Subcutaneous abdominal adipose tissue (tissue), 5 donors: Measurements from ENCODE around the gene SMCR8.
A peak's percentile ranks its signal among the peaks of the same experiment; 100 is the strongest.

Source experiments
- H3K27ac ChIP-seq: one replicate; pipeline ENCODE4 v1.7.0; 2013; ENCODE audit warnings: low read depth, mild to moderate bottlenecking, inconsistent platforms, low read length, moderate library complexity
- H3K27me3 ChIP-seq, 5 donors: one replicate each; pipeline ENCODE4 v1.7.0; 2013; ENCODE audit warnings: low read length in 5 of 5, inconsistent platforms in 1 of 5; ENCODE audit not compliant: control insufficient read depth in 5 of 5, insufficient read depth in 4 of 5
- H3K36me3 ChIP-seq, 5 donors: one replicate each; pipeline ENCODE4 v1.7.0; 2013; ENCODE audit warnings: low read length in 5 of 5; ENCODE audit not compliant: control insufficient read depth in 5 of 5, insufficient read depth in 5 of 5
- H3K4me1 ChIP-seq, 5 donors: one replicate each; pipeline ENCODE4 v1.7.0; 2013; ENCODE audit warnings: low read length in 5 of 5, mild to moderate bottlenecking in 3 of 5, moderate library complexity in 1 of 5; ENCODE audit not compliant: control insufficient read depth in 5 of 5, insufficient read depth in 5 of 5
- H3K4me3 ChIP-seq, 5 donors: one replicate each; pipeline ENCODE4 v1.7.0; 2013; ENCODE audit warnings: low read length in 5 of 5, low read depth in 1 of 5
- H3K9ac ChIP-seq, 5 donors: one replicate each; pipeline ENCODE4 v1.7.0; 2013; ENCODE audit warnings: low read length in 5 of 5, mild to moderate bottlenecking in 4 of 5, moderate library complexity in 3 of 5
- H3K9me3 ChIP-seq, 5 donors: one replicate each; pipeline ENCODE4 v1.7.0; 2013; ENCODE audit warnings: low read length in 5 of 5; ENCODE audit not compliant: control insufficient read depth in 5 of 5
- donor health status: healthy.
- donor health status: healthy.
- donor health status: healthy.
- donor health status: healthy.
- donor health status: healthy.

SMCR8 gene

DNA sequence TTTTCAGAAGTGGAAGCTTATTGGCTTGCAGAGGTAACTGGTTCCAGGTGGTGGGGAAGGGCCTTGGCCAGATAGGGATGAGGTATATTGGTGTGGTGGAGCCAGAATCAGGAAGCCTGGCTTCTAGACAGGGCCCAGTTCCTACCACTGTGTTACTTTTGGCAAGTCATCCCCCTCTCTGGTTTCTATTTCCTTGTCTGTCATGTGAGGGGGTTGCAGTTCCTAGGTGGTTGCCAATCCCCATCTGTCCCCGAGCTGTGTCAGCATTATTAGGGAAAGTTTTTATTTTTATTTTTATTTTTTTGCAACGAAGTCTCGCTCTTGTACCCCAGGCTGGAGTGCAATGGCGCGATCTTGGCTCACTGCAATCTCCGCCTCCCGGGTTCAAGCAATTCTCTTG lies 3.0 kb downstream of the SMCR8 start:
- H3K4me3 ChIP-seq = peak overlapping the region in 4 of 5 donors; percentile 18 to 53 (median 25)
- peaks cover 23 to 80% (median 71%) of the 10 kb centered on the region in 5 donors for H3K4me1 ChIP-seq
- H3K9ac ChIP-seq = peak overlapping the region in 4 of 5 donors; percentile 33 to 60 (median 54)

DNA sequence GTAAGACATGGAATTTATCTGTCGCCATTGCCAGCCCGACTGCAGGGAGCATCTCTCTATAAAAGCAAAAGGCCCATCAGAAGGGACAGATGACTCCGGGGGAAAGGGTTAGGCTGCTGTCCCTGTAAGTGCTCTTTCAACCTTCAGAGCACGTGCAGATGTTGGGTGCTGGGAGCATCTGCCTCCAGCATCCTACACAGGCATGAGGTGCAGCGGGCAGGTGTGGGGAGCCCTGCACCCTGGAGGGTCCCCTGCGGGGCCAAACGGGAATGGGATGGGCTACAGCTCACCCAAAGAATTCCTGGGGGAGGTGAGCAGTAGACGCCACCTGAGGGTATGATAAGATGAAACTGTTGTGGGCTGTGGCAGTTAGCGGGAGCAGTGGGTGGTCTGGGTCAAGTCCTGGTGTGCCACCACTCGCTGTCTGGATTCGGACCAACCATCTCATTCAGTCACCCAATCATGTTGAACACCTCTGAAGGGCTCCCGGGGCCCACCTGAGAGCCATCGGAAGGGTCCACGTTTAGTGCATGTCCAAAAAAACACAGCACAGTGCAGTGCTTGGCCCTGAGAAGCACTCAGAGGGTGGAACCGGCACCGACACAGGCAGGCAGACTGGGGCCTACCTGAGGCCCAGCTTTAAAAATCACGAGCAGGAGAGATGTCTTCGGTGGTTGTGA lies 3.8 kb downstream of the SMCR8 start:
- H3K4me3 ChIP-seq = peak overlapping the region in 1 of 5 donors; percentile 21
- peak overlapping the region in 3 of 5 donors; percentile 30 to 45 (median 33) for H3K9ac ChIP-seq
- peaks cover 0 to 70% (median 54%) of the 10 kb centered on the region in 5 donors for H3K36me3 ChIP-seq
- peaks cover 18 to 73% (median 63%) of the 10 kb centered on the region in 5 donors for H3K4me1 ChIP-seq
- H3K27ac ChIP-seq = no peak overlapping the region
- no peaks in the 10 kb centered on the region for H3K9me3 ChIP-seq
- no peaks in the 10 kb centered on the region for H3K27me3 ChIP-seq

More for the DNA sequence above, 3.0 kb downstream of the SMCR8 start:
- Histone ChIP-seq H3K27ac (no peak overlapping the region), H3K36me3 (peaks cover 0 to 62% (median 46%) of the 10 kb centered on the region in 5 donors), H3K27me3 (no peaks in the 10 kb centered on the region), H3K9me3 (no peaks in the 10 kb centered on the region)

DNA sequence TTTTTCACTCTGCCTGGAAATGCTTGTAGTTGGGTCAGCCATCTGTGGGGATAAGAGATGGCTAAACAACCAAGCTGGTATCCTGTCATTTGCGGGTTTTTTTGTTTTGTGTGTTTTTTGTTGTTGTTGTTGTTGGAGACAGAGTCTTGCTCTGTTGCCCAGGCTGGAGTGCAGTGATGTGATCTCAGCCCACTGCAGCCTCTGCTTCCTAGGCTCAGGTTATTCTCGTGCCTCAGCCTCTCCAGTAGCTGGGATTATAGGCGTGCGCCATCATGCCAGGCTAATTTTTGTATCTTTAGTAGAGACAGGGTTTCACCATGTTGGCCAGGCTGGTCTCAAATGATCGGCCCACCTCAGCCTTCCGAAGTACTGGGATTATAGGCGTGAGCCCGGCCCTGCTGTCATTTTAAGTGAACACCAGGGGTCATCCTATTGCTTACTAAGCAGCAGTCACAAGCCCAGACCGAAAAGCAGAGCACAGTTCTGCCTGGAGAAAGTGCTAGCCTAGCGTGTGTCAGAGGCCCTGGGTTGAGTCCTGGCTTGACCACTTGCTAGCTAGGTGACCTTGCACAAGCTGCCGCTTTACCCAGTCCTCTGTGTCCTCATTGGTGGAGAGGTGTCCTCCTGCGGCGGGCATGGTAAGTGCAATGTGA lies 4.6 kb downstream of the SMCR8 start:
- Histone ChIP-seq H3K9ac (peak overlapping the region in 3 of 5 donors; percentile 34 to 45 (median 38)), H3K27me3 (no peaks in the 10 kb centered on the region), H3K4me1 (peaks cover 16 to 64% (median 57%) of the 10 kb centered on the region in 5 donors), H3K36me3 (peaks cover 0 to 79% (median 62%) of the 10 kb centered on the region in 5 donors), H3K4me3 (peak overlapping the region in 2 of 5 donors; percentile 1 to 7), H3K9me3 (no peaks in the 10 kb centered on the region), H3K27ac (no peak overlapping the region)

DNA sequence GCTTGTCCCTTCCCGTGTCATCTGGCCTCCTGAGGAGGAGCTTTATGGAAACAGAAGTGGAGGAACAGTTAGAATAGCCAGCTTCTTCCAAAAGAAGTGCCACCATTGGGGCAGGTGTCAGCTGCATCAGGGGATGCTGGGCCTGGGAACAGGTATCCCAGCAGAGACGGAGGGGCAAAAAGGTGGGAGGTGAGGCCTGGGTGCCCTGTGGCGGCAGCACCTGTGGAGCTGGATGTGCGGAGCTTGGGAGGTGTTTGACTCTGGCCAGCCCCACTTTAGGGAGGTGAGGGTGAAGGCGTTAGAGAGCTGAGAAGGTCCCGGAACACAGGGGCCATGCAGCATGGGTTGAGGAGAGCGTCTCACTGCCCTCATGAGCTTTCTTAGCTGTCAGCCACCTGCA lies 5.2 kb downstream of the SMCR8 start:
- H3K4me3 ChIP-seq = peak overlapping the region in 1 of 5 donors; percentile 1
- H3K4me1 ChIP-seq = peaks cover 16 to 62% (median 56%) of the 10 kb centered on the region in 5 donors
- H3K9me3 ChIP-seq = no peaks in the 10 kb centered on the region
- H3K27ac ChIP-seq = no peak overlapping the region
- H3K36me3 ChIP-seq = peaks cover 0 to 84% (median 67%) of the 10 kb centered on the region in 5 donors
- H3K9ac ChIP-seq = peak overlapping the region in 1 of 5 donors; percentile 38
- H3K27me3 ChIP-seq = no peaks in the 10 kb centered on the region

DNA sequence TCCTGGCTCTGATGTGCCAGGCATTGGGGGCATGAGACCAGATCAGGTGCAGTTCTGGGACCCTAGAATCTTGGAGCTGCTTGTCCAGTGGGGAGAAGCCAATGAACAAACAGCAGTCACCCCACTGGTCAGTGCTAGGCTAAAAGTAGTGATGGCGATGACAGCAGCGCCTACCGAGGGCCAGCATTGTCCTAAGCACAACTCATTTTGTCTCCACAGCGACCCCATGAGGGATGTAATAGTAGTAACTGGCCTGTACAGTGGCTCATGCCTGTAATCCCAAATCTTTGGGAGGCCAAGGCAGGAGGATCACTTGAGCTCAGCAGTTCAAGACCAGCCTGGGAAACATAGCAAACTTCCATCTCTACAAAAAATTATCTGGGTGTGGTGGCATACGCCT lies 6.2 kb downstream of the SMCR8 start:
- Histone ChIP-seq H3K9me3 (no peaks in the 10 kb centered on the region), H3K4me1 (peaks cover 12 to 52% (median 47%) of the 10 kb centered on the region in 5 donors), H3K27me3 (no peaks in the 10 kb centered on the region), H3K9ac (no peak overlapping the region), H3K4me3 (no peak overlapping the region), H3K27ac (no peak overlapping the region), H3K36me3 (peaks cover 0 to 89% (median 71%) of the 10 kb centered on the region in 5 donors)

DNA sequence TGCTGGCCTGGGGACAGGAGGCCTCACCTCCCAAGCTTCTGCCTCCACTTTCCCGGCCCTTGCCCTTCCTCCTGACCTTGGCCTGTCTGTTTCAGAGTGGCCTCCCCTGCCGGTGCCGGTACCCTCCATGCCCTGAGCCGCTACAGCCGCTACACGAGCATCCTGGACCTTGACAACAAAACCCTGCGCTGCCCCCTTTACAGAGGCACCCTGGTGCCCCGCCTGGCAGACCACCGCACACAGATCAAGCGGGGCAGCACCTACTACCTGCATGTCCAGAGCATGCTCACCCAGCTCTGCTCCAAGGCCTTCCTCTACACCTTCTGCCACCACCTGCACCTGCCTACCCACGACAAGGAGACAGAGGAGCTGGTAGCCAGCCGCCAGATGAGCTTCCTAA lies 7.4 kb downstream of the SMCR8 start:
- H3K36me3 ChIP-seq = peaks cover 0 to 89% (median 72%) of the 10 kb centered on the region in 5 donors
- no peaks in the 10 kb centered on the region for H3K9me3 ChIP-seq
- H3K4me3 ChIP-seq = no peak overlapping the region
- H3K27me3 ChIP-seq = no peaks in the 10 kb centered on the region
- H3K9ac ChIP-seq = no peak overlapping the region
- peaks cover 10 to 40% (median 35%) of the 10 kb centered on the region in 5 donors for H3K4me1 ChIP-seq
- H3K27ac ChIP-seq = no peak overlapping the region

DNA sequence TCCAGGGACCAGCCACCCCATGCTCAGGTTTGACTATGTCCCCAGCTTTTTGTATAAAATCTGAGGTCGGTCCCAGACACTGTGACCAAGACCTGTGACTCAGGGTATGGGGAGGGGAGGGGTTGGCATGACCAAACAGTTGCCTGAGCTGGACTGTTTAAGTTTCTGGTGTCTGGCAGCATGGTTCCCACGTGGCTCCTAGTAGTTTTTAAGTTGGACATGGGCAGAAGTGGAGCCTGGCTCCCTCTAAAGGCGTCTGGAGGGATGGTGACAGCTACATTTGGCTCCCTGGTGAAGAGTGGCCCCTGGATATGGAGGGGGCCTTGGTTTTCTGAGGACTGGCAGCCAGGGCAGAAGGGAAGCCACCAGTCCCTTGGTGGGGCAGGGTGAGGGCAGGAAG lies 7.9 kb downstream of the SMCR8 start:
- Histone ChIP-seq H3K9me3 (no peaks in the 10 kb centered on the region), H3K36me3 (peaks cover 0 to 87% (median 72%) of the 10 kb centered on the region in 5 donors), H3K9ac (no peak overlapping the region), H3K4me1 (peaks cover 6 to 35% (median 30%) of the 10 kb centered on the region in 5 donors), H3K27ac (no peak overlapping the region), H3K27me3 (no peaks in the 10 kb centered on the region), H3K4me3 (no peak overlapping the region)

DNA sequence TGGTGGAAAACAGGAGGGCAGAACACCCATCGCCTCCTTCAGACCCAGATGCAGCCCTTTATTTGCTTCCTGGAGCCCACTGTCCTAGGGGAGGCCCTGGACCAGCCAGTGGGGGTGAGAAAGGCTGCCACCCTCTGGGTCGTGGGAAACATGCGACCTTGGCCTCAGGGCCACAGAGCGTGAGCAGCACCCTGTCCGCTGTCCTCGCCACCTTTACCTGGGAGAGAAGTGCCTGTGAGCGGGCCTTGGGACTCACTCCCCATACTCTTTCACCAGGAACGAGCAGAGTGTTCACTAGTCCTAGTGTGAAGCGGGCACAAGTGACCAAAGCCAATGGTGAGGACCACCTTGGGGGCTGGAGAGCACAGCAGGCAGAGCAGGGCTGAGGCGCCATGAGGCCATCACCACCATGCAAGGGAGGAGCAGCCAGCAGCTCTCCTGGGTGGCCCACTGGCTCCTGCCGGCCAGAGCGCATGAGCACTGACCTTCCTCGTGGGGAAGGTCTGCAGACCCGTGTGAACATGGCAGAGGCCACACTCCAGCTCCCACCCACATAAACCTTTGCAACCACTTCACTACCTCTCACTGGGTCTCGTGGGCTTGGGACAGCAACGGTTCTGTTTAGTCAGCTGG lies 8.5 kb downstream of the SMCR8 start:
- no peak overlapping the region for H3K4me3 ChIP-seq
- H3K9me3 ChIP-seq = no peaks in the 10 kb centered on the region
- H3K36me3 ChIP-seq = peaks cover 0 to 91% (median 76%) of the 10 kb centered on the region in 5 donors
- H3K27ac ChIP-seq = no peak overlapping the region
- no peaks in the 10 kb centered on the region for H3K27me3 ChIP-seq
- H3K4me1 ChIP-seq = peaks cover 6 to 29% (median 24%) of the 10 kb centered on the region in 5 donors
- H3K9ac ChIP-seq = no peak overlapping the region

DNA sequence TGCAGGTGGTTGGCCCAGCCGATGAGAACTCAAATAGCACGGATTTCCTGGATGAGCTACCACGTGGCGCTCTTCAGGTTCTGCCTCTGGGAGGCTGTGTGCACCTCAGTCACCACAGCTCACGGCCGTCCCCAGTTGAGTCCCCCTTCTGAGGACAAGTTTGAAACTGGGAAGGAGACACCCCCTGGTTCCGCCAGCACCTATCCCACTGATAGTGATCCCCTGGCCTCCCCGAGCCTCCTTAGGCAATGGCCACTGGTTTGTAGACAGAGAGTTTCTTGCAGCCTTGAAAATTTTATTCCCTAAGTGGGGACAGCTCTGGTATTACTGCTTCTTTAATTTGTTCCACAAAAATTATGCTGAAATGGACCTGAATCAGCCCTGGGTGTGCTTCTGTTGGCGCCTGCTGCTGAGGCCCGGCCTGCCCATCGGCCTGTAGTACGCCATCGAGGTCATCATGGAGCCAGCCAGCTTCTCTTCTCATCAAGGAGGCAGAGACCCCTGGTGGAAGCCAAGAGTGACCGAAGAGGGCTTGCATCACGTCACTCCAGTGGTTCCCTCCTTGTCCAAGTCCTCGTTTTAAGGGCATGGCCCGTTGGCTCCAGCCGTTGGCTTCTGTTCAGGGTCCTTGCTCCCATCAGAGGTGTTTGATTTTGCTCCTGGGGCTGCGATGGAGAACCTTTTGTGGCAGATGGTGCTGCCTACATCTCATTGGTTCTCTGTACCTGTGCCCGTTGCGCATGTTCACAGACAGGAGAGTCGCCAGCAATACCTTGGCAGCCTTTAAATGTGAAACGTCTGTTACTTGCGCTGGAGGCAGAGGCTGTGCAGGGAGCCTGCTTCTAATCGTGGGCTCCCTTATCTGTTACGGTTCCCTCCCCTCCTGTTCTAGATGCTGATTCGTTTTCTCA lies 9.3 kb downstream of the SMCR8 start:
- no peak overlapping the region for H3K4me3 ChIP-seq
- H3K9me3 ChIP-seq = no peaks in the 10 kb centered on the region
- peaks cover 6 to 21% (median 16%) of the 10 kb centered on the region in 5 donors for H3K4me1 ChIP-seq
- no peak overlapping the region for H3K9ac ChIP-seq
- peaks cover 0 to 91% (median 76%) of the 10 kb centered on the region in 5 donors for H3K36me3 ChIP-seq
- no peaks in the 10 kb centered on the region for H3K27me3 ChIP-seq
- H3K27ac ChIP-seq = no peak overlapping the region
